SK-MEL-5 (cell line): Measurements from ENCODE around the gene PSMD4. TPM values are rescaled to one million over a fixed set of nuclear protein-coding genes. Genes with fewer than 3 reads are reported as not detected.
"Not testable (repeated sequence)": the region's sequence is repeated elsewhere in the genome, so short reads cannot be mapped to it uniquely, and the experiment has no call there.

Source experiments
- DNase-seq: peaks from one replicate; pipeline ENCODE4 v3.0.0-alpha.2; 2016; ENCODE audit warnings: low read depth, low spot score
- in situ Hi-C: cut with HindIII; loops from 2 replicates; pipeline ENCODE4 v1.10.0; 2016; ENCODE audit warnings: low sequenced_read_pairs, high pct_unique_total_duplicates, low pct_unique_long_range_greater_than_20kb
- polyA plus RNA-seq, 2 experiments: library from polyadenylated mRNA; depleted of rRNA; stranded (reverse); fragments of >200 nt; gene quantifications; 2 replicates each; pipeline ENCODE4 v1.2.3, GENCODE V29; 2015
- total RNA-seq: library from RNA; depleted of rRNA; stranded (reverse); fragments of >200 nt; shearing (Covaris generic); gene quantifications from 2 replicates; pipeline ENCODE4 v1.2.3, GENCODE V29; 2014; rRNA removed

Gene PSMD4
- total RNA-seq, result 370 and 398 TPM in 2 replicates
- polyA plus RNA-seq (2015; cell fraction: cytosol; rRNA removed), result 249 and 287 TPM in 2 replicates
- polyA plus RNA-seq (2015; cell fraction: nucleus; rRNA removed), result 206 and 214 TPM in 2 replicates

- peak; percentile 99 for DNase-seq
- in situ Hi-C loops, result loop anchor here (25.0 kb wide), 1 partner anchor 2008 kb away; the partner anchor contains the start of gene LORICRIN
These were observed at the start of gene PSMD4 for GRCh38 chr1:151254217-151255213. Gene PSMD4, plus strand, starts transcription at chr1:151254734. Its CDS starts 49 bp downstream, at chr1:151254783.

GRCh38 chr1:151205381-151205965, 49.1 kb upstream of the PSMD4 start:
- DNase-seq, in situ Hi-C loops: not testable (repeated sequence)

- no peak for DNase-seq
- in situ Hi-C loops, result no loop called here
These were observed 43.7 kb upstream of the PSMD4 start for GRCh38 chr1:151210830-151211229.

GRCh38 chr1:151211972-151212705, 42.4 kb upstream of the PSMD4 start:
- in situ Hi-C loops, result no loop called here
- DNase-seq, result no peak

GRCh38 chr1:151213560-151213959, 41.0 kb upstream of the PSMD4 start:
- in situ Hi-C loops, result no loop called here
- DNase-seq, result no peak

- DNase-seq, result no peak
- in situ Hi-C loops, result no loop called here
These were observed 32.9 kb upstream of the PSMD4 start for GRCh38 chr1:151221616-151222015.

GRCh38 chr1:151222130-151222529, 32.4 kb upstream of the PSMD4 start:
- in situ Hi-C loops, result no loop called here
- no peak for DNase-seq

GRCh38 chr1:151235235-151235634, 19.3 kb upstream of the PSMD4 start:
- no peak for DNase-seq
- in situ Hi-C loops, result no loop called here

GRCh38 chr1:151237678-151238466, 16.7 kb upstream of the PSMD4 start:
- DNase-seq, result no peak
- in situ Hi-C loops, result no loop called here

GRCh38 chr1:151238467-151238739, 16.1 kb upstream of the PSMD4 start:
- DNase-seq, result peak; percentile 81
- in situ Hi-C loops, result no loop called here

GRCh38 chr1:151242442-151242841, 12.1 kb upstream of the PSMD4 start:
- in situ Hi-C loops, result no loop called here
- no peak for DNase-seq

GRCh38 chr1:151243683-151244216, 10.8 kb upstream of the PSMD4 start:
- in situ Hi-C loops, result no loop called here
- DNase-seq, result no peak

- in situ Hi-C loops, result no loop called here
- no peak for DNase-seq
These were observed 7.7 kb upstream of the PSMD4 start for GRCh38 chr1:151246786-151247185.

- DNase-seq, result peak; percentile 93
- in situ Hi-C loops, result loop anchor here (25.0 kb wide), 1 partner anchor 2010 kb away; the partner anchor contains the start of gene LORICRIN
These were observed 2.7 kb upstream of the PSMD4 start for GRCh38 chr1:151251656-151252470.

- DNase-seq, result no peak
- in situ Hi-C loops, result loop anchor here (25.0 kb wide), 1 partner anchor 2007 kb away; the partner anchor contains the start of gene LORICRIN
These were observed 847 bp downstream of the PSMD4 start for GRCh38 chr1:151255381-151255780.

GRCh38 chr1:151259351-151259750, 4.8 kb downstream of the PSMD4 start:
- in situ Hi-C loops, result loop anchor here (25.0 kb wide), 1 partner anchor 2003 kb away; the partner anchor contains the start of gene LORICRIN
- DNase-seq, result no peak
